Panc1 (cell line): ENCODE measurements around the gene RNF167. TPM values are rescaled to one million over a fixed set of nuclear protein-coding genes. Genes with fewer than 3 reads are reported as not detected.
A peak's percentile ranks its signal among the peaks of the same experiment; 100 is the strongest.

Source experiments
- ATAC-seq: fragments of 200-7000 bp; cut with Tn5 transposase; 2 replicates; pipeline ENCODE4 v1.9.1; 2020; ENCODE audit warnings: mild to moderate bottlenecking, moderate library complexity
- BruUV-seq: library from RNA; stranded (reverse); fragments of 400-500 nt; replicated peaks from 2 replicates; lab custom pipeline; 2021; lab: Mats Ljungman, UMichigan
- CTCF ChIA-PET: fragments of 300-600 bp; sonication (Branson Sonifier 250); formaldehyde crosslinking; loops from one replicate; lab custom pipeline; 2022; ENCODE audit warnings: antibody characterized with exemption; lab: Charles Lee
- POLR2A ChIA-PET: fragments of 300-600 bp; sonication (Branson Sonifier 250); formaldehyde crosslinking; loops from one replicate; lab custom pipeline; 2022; ENCODE audit warnings: antibody characterized with exemption; lab: Charles Lee
- DNase-seq: peaks from one replicate; pipeline ENCODE4 v3.0.0-alpha.2; 2010; ENCODE audit warnings: low read depth, low spot score
- H3K27ac ChIP-seq: 2 replicates; pipeline ENCODE4 v1.5.1; 2011; ENCODE audit warnings: mild to moderate bottlenecking, low read length, inconsistent platforms
- H3K27me3 ChIP-seq: fragments of 200-500 bp; sonication (Bioruptor generic); 2 replicates; pipeline ENCODE4 v1.6.0; 2014; ENCODE audit warnings: low read length, inconsistent platforms; ENCODE audit not compliant: control insufficient read depth, insufficient read depth
- H3K36me3 ChIP-seq: fragments of 200-500 bp; sonication (Bioruptor generic); 2 replicates; pipeline ENCODE4 v1.5.1; 2014; ENCODE audit warnings: inconsistent platforms, mild to moderate bottlenecking, low read length, moderate library complexity; ENCODE audit not compliant: control insufficient read depth, insufficient read depth
- H3K4me1 ChIP-seq: 2 replicates; pipeline ENCODE4 v1.5.1; 2011; ENCODE audit warnings: inconsistent platforms, mild to moderate bottlenecking, low read length, moderate library complexity; ENCODE audit not compliant: control insufficient read depth, insufficient read depth
- H3K4me3 ChIP-seq, 2 experiments: 2 replicates each; pipeline ENCODE4 v1.5.1; 2011 to 2012; ENCODE audit warnings: low read depth in 2 of 2, low read length in 2 of 2, mild to moderate bottlenecking in 2 of 2, inconsistent platforms in 1 of 2, moderate library complexity in 1 of 2
- H3K9me3 ChIP-seq: fragments of 200-500 bp; sonication (Bioruptor generic); 2 replicates; pipeline ENCODE4 v1.5.1; 2014; ENCODE audit warnings: low read depth, mild to moderate bottlenecking, inconsistent platforms, low read length, moderate library complexity; ENCODE audit not compliant: control insufficient read depth, insufficient read depth
- POLR2AphosphoS5 ChIP-seq: IDR thresholded peaks from 2 replicates; pipeline ENCODE4 v1.6.1; 2012; ENCODE audit warnings: mild to moderate bottlenecking, low read depth, low read length, moderate library complexity
- REST ChIP-seq, 2 experiments: IDR thresholded peaks; 2 replicates each; pipeline ENCODE4 v1.6.1; 2011 to 2012; ENCODE audit warnings: low read depth in 2 of 2, control low read depth in 1 of 2, low read length in 1 of 2, mild to moderate bottlenecking in 1 of 2, moderate library complexity in 1 of 2; ENCODE audit not compliant: insufficient read depth in 1 of 2
- SIN3A ChIP-seq: IDR thresholded peaks from 2 replicates; pipeline ENCODE4 v1.6.1; 2012; ENCODE audit warnings: low read depth, mild to moderate bottlenecking, low read length, moderate library complexity, borderline replicate concordance; ENCODE audit not compliant: insufficient read depth
- TCF7L2 ChIP-seq: IDR thresholded peaks from 2 replicates; pipeline ENCODE4 v1.6.1; 2011; ENCODE audit warnings: mild to moderate bottlenecking, low read depth, low read length, inconsistent platforms
- in situ Hi-C: cut with HindIII; loops from 2 replicates; pipeline ENCODE4 v1.10.0; 2016; ENCODE audit warnings: low sequenced_read_pairs, low pct_unique_long_range_greater_than_20kb
- intact Hi-C: fragments of 100-400 bp; cut with micrococcal nuclease; formaldehyde crosslinking; loops from one replicate; pipeline ENCODE4 v1.10.0; 2022; ENCODE audit not compliant: unreplicated experiment
- total RNA-seq: library from RNA; stranded (reverse); gene quantifications from one replicate; pipeline ENCODE4 v1.2.1, GENCODE V29; 2021; ENCODE audit not compliant: unreplicated experiment
- TF ChIP-seq, protein P1 (sequence below): fragments of 450-650 bp; IDR thresholded peaks from 2 replicates; pipeline ENCODE4 v1.5.1; 2017; ENCODE audit warnings: mild to moderate bottlenecking

RNF167 gene
- total RNA-seq, 1 experiment from 2014 or later, result 95.8 TPM

DNA sequence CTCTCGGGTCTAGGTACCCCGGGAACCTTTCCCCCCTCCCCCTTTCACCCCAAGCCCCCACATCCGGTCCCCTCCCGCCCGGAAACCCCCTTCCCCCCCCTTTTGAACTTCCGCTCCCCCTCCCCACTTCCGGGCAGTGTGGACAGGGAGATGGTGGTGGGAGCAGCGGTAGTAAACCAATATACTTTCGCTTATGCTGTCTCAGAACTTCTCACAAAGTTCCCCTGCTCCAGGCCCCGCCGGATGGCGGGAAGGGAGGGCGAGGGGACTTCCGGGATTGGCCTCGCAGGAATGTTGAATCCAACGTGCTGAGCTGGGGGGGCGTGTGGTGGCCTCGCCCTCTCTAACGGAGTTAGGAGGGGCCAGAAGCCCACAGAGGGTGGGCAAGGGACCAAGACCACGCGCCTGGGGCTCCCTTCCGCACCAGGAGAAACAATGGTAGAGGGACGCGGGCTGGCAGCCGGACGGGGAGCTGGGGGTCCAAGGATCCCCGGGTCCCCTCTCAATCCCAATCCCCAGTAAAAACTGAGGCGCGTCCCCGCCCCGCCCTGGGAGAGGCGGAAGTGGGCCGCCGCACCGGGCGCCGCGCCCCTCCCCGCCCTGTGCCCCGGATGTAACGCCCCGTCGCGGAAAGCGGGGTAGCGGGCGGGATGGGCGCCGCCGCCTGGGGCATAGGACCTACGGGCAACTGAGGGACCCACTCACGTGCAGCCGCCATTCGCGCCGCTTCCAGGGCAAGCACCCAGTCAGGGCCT is 7.5 kb downstream of the RNF167 start:
- Histone ChIP-seq H3K27ac (peak overlapping the region; percentile 94), H3K27me3 (no peaks in the 10 kb centered on the region), H3K9me3 (no peaks in the 10 kb centered on the region), H3K4me1 (peaks cover 41% of the 10 kb centered on the region), H3K4me3 (peak overlapping the region; percentile 83 to 85), H3K36me3 (peaks cover 6% of the 10 kb centered on the region)
- in situ Hi-C loops, result no loop called here
- BruUV-seq, result no TSS peak
- POLR2A ChIA-PET, result interaction anchor here (0.6 to 1.0 kb wide), 3 partner anchors 18 to 999 kb away, joined by 3 to 11 read pairs (median 8); no protein-coding TSS in a partner anchor
- intact Hi-C loops, result no loop called here
- ATAC-seq (peak; percentile 27), DNase-seq (no peak)
- CTCF ChIA-PET, result no interaction called here
- peak; percentile 46 for TF ChIP-seq POLR2AphosphoS5
- TF ChIP-seq, protein P1, sequence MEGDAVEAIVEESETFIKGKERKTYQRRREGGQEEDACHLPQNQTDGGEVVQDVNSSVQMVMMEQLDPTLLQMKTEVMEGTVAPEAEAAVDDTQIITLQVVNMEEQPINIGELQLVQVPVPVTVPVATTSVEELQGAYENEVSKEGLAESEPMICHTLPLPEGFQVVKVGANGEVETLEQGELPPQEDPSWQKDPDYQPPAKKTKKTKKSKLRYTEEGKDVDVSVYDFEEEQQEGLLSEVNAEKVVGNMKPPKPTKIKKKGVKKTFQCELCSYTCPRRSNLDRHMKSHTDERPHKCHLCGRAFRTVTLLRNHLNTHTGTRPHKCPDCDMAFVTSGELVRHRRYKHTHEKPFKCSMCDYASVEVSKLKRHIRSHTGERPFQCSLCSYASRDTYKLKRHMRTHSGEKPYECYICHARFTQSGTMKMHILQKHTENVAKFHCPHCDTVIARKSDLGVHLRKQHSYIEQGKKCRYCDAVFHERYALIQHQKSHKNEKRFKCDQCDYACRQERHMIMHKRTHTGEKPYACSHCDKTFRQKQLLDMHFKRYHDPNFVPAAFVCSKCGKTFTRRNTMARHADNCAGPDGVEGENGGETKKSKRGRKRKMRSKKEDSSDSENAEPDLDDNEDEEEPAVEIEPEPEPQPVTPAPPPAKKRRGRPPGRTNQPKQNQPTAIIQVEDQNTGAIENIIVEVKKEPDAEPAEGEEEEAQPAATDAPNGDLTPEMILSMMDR, result no peak

GRCh38 chr17:4948166-4948930 is 8.3 kb downstream of the RNF167 start, which contains the start of gene PFN1:
PFN1 (minus strand) TSS chr17:4948530; CDS start chr17:4948394, 136 bp downstream.
- Histone ChIP-seq H3K4me1 (peaks cover 35% of the 10 kb centered on the region), H3K36me3 (peaks cover 6% of the 10 kb centered on the region), H3K27ac (peak within 1 kb of the TSS; percentile 94), H3K9me3 (no peaks in the 10 kb centered on the region), H3K27me3 (no peaks in the 10 kb centered on the region), H3K4me3 (peak within 1 kb of the TSS; percentile 83 to 85)
- ATAC-seq, result peak; percentile 40
- in situ Hi-C loops (no loop called here), intact Hi-C loops (no loop called here)
- ChIA-PET CTCF (no interaction called here), POLR2A (interaction anchor here (0.6 to 1.1 kb wide), 3 partner anchors 19 to 1000 kb away, joined by 4 to 11 read pairs (median 8); partner anchors contain the start of gene SPAG7)
- DNase-seq, result no peak
- TF ChIP-seq POLR2AphosphoS5 (peak; percentile 70), REST (IDR thresholded peaks at IDR 0.05; ENCODE audit: insufficient read depth in 1 of 2, low read depth in 2 of 2, low read length in 1 of 2) (0 out of 4 replicates have a peak, but pooled peaks of 1 of the 2 experiments have one; percentile 10), SIN3A (0 out of 2 replicates have a peak, but pooled peaks have one; percentile 80), TCF7L2 (no peak)
- TF ChIP-seq, protein P1, result no peak
- no TSS peak for BruUV-seq
